K562 (cell line): Measurements from ENCODE around the gene LCLAT1. TPM values are rescaled to one million over a fixed set of nuclear protein-coding genes. Genes with fewer than 3 reads are reported as not detected.

Experiments used
- BACH1 ChIP-seq: fragments of 200-800 bp; sonication (Bioruptor generic); IDR thresholded peaks from 2 replicates; pipeline ENCODE4 v1.6.1; 2016; ENCODE audit warnings: missing genetic modification characterization, missing compliant biosample characterization
- GABPA ChIP-seq: fragments of 200-800 bp; sonication (Bioruptor generic); conservative IDR thresholded peaks from 2 replicates; pipeline ENCODE4 v1.6.1; 2016; ENCODE audit warnings: low read depth, missing genetic modification characterization, missing compliant biosample characterization
- HDAC2 ChIP-seq: fragments of 450-650 bp; IDR thresholded peaks from 2 replicates; pipeline ENCODE4 v1.6.1; 2016; ENCODE audit warnings: mild to moderate bottlenecking
- polyA plus RNA-seq, 8 experiments: library from polyadenylated mRNA; depleted of rRNA in 4 of 8; stranded (reverse) in 5 of 8; unstranded in 3 of 8; fragments of >200 nt; fragmentation: Nextera tagmentation in 2 of 8; fragmentation: Illumina TruSeq in 1 of 8; extraction: Ambion mirVana in 2 of 8; extraction: Trizol in 1 of 8; gene quantifications; 2 replicates each; pipeline versions ENCODE4 v1.2.1 to v1.2.3, GENCODE V29; 2011 to 2014; ENCODE audit warnings: inconsistent platforms in 1 of 8, missing spikeins in 1 of 8
- total RNA-seq, 7 experiments: library from RNA; depleted of rRNA in 6 of 7; stranded (reverse); fragments of >200 nt in 6 of 7; fragmentation: Illumina TruSeq in 2 of 7; extraction: Trizol in 2 of 7; gene quantifications; 2 replicates each; pipeline versions ENCODE4 v1.2.1 to v1.2.3, GENCODE V29; 2011 to 2021; ENCODE audit warnings: low replicate concordance in 1 of 7
- TF ChIP-seq, protein P1 (sequence below): fragments of 450-650 bp; IDR thresholded peaks from 2 replicates; pipeline ENCODE4 v1.6.1; 2018; ENCODE audit not compliant: partially characterized antibody
- TF ChIP-seq, protein P2 (sequence below): fragments of 250-450 bp; sonication (Bioruptor Pico); IDR thresholded peaks from 2 replicates; pipeline ENCODE4 v1.4.0; 2020; ENCODE audit warnings: borderline replicate concordance

The LCLAT1 gene
- total and polyA plus RNA-seq, 9 of the 15 experiments (the other 6 are each of a cell fraction or from before 2014, with no cell fraction given): 8.9 to 63.3 (median 25.4) TPM

- TF ChIP-seq, protein P1, sequence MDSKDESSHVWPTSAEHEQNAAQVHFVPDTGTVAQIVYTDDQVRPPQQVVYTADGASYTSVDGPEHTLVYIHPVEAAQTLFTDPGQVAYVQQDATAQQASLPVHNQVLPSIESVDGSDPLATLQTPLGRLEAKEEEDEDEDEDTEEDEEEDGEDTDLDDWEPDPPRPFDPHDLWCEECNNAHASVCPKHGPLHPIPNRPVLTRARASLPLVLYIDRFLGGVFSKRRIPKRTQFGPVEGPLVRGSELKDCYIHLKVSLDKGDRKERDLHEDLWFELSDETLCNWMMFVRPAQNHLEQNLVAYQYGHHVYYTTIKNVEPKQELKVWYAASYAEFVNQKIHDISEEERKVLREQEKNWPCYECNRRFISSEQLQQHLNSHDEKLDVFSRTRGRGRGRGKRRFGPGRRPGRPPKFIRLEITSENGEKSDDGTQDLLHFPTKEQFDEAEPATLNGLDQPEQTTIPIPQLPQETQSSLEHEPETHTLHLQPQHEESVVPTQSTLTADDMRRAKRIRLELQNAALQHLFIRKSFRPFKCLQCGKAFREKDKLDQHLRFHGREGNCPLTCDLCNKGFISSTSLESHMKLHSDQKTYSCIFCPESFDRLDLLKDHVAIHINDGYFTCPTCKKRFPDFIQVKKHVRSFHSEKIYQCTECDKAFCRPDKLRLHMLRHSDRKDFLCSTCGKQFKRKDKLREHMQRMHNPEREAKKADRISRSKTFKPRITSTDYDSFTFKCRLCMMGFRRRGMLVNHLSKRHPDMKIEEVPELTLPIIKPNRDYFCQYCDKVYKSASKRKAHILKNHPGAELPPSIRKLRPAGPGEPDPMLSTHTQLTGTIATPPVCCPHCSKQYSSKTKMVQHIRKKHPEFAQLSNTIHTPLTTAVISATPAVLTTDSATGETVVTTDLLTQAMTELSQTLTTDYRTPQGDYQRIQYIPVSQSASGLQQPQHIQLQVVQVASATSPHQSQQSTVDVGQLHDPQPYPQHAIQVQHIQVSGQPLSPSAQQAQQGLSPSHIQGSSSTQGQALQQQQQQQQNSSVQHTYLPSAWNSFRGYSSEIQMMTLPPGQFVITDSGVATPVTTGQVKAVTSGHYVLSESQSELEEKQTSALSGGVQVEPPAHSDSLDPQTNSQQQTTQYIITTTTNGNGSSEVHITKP: peak; percentile 53
- TF ChIP-seq GABPA (tag) (0 out of 2 replicates have a peak, but pooled peaks have one; percentile 30), HDAC2 (0 out of 2 replicates have a peak, but pooled peaks have one; percentile 12), BACH1 (0 out of 2 replicates have a peak, but pooled peaks have one; percentile 40)
- TF ChIP-seq, protein P2, sequence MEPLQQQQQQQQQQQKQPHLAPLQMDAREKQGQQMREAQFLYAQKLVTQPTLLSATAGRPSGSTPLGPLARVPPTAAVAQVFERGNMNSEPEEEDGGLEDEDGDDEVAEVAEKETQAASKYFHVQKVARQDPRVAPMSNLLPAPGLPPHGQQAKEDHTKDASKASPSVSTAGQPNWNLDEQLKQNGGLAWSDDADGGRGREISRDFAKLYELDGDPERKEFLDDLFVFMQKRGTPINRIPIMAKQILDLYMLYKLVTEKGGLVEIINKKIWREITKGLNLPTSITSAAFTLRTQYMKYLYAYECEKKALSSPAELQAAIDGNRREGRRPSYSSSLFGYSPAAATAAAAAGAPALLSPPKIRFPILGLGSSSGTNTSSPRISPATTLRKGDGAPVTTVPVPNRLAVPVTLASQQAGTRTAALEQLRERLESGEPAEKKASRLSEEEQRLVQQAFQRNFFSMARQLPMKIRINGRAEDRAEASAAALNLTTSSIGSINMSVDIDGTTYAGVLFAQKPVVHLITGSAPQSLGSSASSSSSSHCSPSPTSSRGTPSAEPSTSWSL (CRISPR knock-in tag): no peak
These were observed 371 bp upstream of the LCLAT1 start (continued) for GRCh38 chr2:30446602-30447148.
